ENCODE results near the gene EFNB2. TPM values are rescaled to one million over a fixed set of nuclear protein-coding genes. Genes with fewer than 3 reads are reported as not detected.
A peak's percentile ranks its signal among the peaks of the same experiment; 100 is the strongest.

Gene EFNB2
- total and polyA plus RNA-seq, 2 of the 13 experiments (the other 11 are each of a cell fraction or from before 2014, with no cell fraction given) = 0.11 to 0.20 TPM

GRCh38 chr13:106535552-106536243 lies at the start of gene EFNB2 (continued):
- TF ChIP-seq ZNF687 (CRISPR knock-in tag; IDR thresholded peaks at IDR 0.05) (peak; percentile 89), ZFX (CRISPR knock-in tag; IDR thresholded peaks at IDR 0.05; ENCODE audit: low read depth) (peak; percentile 43; the same call in 1 of the 2 replicates), NFKB2 (CRISPR knock-in tag; IDR thresholded peaks at IDR 0.05; ENCODE audit: borderline replicate concordance) (0 out of 2 replicates have a peak, but pooled peaks have one; percentile 81), RFXANK (CRISPR knock-in tag; IDR thresholded peaks at IDR 0.05) (no peak), PRMT3 (CRISPR knock-in tag; IDR thresholded peaks at IDR 0.05; ENCODE audit: borderline replicate concordance, low read depth) (no peak), KAT8 (CRISPR knock-in tag; IDR thresholded peaks at IDR 0.05) (peak; percentile 26; the same call in 1 of the 2 replicates), TFDP2 (CRISPR knock-in tag; IDR thresholded peaks at IDR 0.05) (peak; percentile 75), ZNF142 (CRISPR knock-in tag; IDR thresholded peaks at IDR 0.05) (peak; percentile 32; the same call in 1 of the 2 replicates), ZNF235 (CRISPR knock-in tag; IDR thresholded peaks at IDR 0.05; ENCODE audit: borderline replicate concordance) (0 out of 2 replicates have a peak, but pooled peaks have one; percentile 49), NFYC (CRISPR knock-in tag; IDR thresholded peaks at IDR 0.05) (peak; percentile 85), DZIP1 (CRISPR knock-in tag; IDR thresholded peaks at IDR 0.05) (0 out of 2 replicates have a peak, but pooled peaks have one; percentile 26), ZSCAN31 (CRISPR knock-in tag; IDR thresholded peaks at IDR 0.05; ENCODE audit: low read depth) (peak; percentile 36; the same call in 1 of the 2 replicates)
